ENCODE measurements around the gene NUCKS1.

GRCh38 chr1:205767248-205767647 is 17.3 kb upstream of the NUCKS1 start:
- no peak for TF ChIP-seq RAD21 (IDR thresholded peaks at IDR 0.05; ENCODE audit: low read depth)
- TF ChIP-seq CTCF (IDR thresholded peaks at IDR 0.05 in 2 of 3, conservative IDR thresholded peaks at IDR 0.05 in 1 of 3; ENCODE audit: borderline replicate concordance in 1 of 3, insufficient read depth in 1 of 3, low read depth in 2 of 3, low read length in 2 of 3): no peak
- no peak for TF ChIP-seq POLR2AphosphoS5 (IDR thresholded peaks at IDR 0.05; ENCODE audit: low read depth, low read length)
- no peak for TF ChIP-seq ZNF274 (IDR thresholded peaks at IDR 0.05; ENCODE audit: low read depth, low read length)
- no peak for TF ChIP-seq REST (IDR thresholded peaks at IDR 0.05; ENCODE audit: low read depth)
- no peak for TF ChIP-seq EZH2phosphoT487 (IDR thresholded peaks at IDR 0.05; ENCODE audit: borderline replicate concordance)
- no peak for TF ChIP-seq TCF7L2 (IDR thresholded peaks at IDR 0.05; ENCODE audit: borderline replicate concordance, extremely low read depth, insufficient read depth, insufficient read length)
